Left lobe of liver (tissue), 2 donors: ENCODE data around the gene TIGD3. TPM values are rescaled to one million over a fixed set of nuclear protein-coding genes. Genes with fewer than 3 reads are reported as not detected.

Experiments used
- ATAC-seq: fragments of 200-7000 bp; cut with Tn5 transposase; one replicate; pipeline ENCODE4 v1.9.1; 2020; ENCODE audit warnings: mild to moderate bottlenecking, moderate library complexity
- DNase-seq: peaks from one replicate; pipeline ENCODE4 v3.0.0-alpha.2; 2020; ENCODE audit warnings: low spot score
- total RNA-seq: library from RNA; stranded (reverse); gene quantifications from one replicate; pipeline ENCODE4 v1.2.1, GENCODE V29; 2021
- donor health status: DM: no; HTN: no; CAD: no; lungs with moderate emphysema.
- donor health status: DM: no; HTN: yes; CAD: no.

TIGD3 gene
- total RNA-seq, 1 donor from 2014 or later = 0.43 TPM

DNA sequence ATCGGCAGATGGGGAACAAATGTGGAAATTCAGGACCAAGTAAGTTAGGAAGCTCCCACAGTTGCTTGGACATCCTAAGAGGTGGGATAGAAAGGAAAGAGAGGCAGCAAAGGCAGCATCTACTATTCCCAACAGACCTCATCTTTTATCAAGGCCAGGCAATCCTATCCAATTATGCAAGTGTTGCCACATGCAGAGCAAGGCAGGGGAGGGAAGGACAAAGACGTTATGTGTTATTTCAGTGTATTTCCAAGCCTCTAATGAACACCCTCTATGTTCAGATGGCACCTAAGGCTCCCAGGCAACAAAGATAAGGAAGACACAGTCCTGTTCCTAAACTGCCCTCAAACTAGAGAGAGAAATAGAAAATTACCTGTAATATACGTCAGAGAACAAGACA, 9.2 kb downstream of the TIGD3 start:
- no peak for ATAC-seq
- DNase-seq = no peak

DNA sequence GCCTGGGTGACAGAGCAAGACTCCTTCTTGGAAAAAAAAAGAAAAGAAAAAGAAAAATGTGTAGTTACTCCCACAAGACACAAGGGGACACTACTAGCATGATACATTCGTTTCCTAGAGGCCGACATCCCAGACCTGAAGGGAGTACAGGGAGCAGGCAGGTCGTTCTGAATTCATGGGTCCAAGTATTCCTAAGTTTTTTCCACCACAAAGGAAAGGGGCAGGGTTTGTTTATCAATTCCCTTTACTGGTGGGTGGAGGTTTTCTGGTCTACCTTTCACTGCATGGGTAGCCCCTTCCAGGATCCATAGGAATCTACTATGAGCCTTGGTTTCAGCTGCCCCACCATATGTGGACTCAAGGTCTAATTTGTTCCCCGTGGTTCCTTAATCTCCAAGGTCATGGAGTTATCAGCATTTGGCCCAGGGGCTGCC, 11.8 kb downstream of the TIGD3 start:
- peak; percentile 91 for ATAC-seq
- no peak for DNase-seq

DNA sequence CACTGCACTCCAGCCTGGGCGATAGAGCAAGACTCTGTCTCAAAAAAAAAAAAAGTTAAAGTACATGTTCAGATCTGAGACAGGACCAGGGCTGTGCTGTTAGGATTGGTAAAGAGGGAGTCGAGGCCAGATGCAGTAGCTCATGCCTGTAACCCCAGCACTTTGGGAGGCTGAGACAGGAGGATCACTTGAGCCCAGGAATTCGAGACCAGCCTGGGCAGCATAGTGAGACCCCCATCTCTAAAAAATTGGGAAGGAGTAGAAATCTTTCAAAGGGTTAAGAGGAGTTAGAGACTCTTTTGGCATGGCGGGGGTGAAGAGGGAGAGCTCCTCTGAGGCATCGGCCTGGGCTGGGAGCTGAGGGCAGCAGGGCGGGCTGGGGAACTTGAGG, 16.1 kb downstream of the TIGD3 start:
- DNase-seq (no peak), ATAC-seq (peak; percentile 3)

DNA sequence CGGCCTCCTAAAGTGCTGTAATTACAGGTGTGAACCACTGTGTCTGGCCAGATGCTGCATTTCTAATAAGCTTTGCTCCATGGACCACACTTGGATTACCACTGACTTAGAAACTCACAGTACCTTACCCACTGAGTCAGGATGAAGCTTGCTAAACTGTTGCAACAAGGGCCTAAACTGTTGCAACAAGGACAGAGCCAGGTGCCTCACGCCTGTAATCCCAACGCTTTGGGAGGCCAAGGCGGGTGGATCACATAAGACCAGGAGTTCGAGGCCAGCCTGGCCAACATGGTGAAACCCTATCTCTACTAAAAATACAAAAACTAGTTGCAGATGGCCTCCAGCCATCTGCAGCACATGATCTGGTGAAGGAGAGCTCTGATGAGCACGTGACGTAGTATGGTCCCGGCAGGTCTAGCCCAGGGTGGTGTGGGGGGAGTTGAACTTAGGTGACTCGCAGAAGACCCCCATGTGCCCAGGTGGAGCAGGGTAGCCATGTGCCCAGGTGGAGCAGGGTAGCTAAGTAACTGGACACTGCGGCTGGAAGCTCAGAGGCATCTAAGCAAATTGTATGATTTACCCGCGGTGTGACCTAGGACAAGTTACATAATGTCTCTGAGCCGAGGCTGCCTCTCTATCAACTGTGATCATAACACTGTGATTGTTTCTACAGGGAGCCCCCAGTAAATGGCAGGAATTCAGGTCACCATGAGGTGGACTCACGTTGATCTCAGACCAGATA, 19.5 kb downstream of the TIGD3 start:
- DNase-seq (no peak), ATAC-seq (no peak)

DNA sequence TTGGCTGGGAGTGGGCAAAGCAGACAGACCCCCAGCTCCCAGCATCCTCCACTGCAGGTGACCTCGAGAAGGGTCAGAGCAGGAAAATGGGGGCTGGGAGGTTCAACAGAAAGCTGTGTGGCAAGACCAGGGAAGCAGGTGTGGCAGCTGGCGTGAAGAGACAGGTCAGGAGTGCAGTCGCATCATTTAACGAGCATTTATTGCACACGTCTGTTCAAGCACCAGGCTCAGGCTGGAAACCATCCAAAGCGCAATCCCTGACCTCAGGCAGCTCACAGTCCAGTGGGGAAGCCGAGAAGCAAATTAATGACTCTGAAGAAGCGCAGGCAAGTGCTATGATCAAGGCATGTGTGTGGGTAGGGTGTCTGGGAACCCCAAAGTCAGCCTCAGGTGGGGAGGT, 20.5 kb downstream of the TIGD3 start:
- DNase-seq = no peak
- no peak for ATAC-seq

DNA sequence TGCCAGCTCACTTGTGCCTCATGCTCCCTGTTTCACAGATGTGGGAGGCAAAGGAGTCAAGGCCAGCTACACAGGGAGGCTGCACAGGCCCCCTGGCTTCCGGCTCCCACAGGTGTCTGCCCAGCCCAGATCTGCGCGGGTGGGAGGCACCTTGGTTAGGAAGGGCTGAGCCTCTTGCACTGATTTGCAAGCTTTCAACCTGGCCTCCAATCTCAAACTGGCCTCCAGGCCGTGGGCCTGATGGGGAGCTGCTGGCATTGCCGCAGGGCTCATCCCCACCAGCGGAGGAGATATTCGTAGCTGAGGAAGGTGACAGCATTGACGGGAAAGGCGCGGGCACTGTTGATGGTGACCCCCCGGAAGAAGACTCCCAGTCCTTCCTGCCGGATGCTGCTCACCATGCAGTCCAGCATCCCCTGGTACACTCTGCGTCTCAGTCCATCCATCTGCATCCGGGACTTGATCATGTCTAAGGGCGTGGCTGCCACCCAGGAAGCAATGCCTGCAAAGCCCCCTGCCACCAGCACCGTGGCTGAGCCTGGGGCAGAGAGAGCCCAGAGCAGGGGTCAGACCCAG, 21.7 kb downstream of the TIGD3 start:
- no peak for ATAC-seq
- DNase-seq = no peak

DNA sequence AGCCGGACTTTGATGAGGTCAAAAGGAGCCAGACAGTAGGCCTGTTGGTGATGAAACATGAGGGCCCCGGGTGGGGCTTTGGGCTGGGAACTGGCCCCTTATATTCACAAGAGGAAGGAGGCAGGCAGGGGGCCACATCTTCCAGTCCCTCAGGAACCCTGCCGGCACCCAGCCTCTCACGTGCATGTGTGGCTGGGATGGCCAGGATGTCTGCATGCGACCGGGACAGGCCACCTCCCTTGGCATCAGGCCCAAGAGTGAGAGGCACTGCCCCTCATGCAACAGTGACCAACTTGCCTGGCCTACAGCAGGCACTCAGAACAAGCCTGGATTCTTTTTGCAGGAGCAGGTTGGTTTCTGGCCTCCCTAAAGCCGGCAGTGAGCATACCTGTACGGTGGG, 22.5 kb downstream of the TIGD3 start:
- no peak for ATAC-seq
- no peak for DNase-seq

DNA sequence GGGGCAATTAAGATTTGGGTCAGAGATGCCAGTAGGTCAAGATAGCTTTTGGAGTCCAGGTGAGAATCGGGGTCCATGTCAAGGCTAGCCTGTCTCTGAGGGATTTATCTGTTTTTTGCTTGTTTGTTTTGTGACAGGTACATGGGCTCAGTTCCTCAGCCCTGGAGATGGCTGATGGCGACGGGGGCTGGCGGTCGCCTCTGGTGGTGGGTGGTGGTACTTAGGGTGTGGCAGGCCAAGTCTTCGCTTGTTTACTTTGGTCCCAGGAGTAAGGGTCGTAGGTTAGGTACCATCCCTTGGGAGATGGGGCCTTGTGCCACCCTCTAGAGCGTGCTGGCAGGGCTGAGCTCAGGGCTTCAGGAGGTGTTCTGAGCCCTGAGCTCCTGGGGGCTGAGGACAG, 23.2 kb downstream of the TIGD3 start:
- ATAC-seq (no peak), DNase-seq (no peak)

DNA sequence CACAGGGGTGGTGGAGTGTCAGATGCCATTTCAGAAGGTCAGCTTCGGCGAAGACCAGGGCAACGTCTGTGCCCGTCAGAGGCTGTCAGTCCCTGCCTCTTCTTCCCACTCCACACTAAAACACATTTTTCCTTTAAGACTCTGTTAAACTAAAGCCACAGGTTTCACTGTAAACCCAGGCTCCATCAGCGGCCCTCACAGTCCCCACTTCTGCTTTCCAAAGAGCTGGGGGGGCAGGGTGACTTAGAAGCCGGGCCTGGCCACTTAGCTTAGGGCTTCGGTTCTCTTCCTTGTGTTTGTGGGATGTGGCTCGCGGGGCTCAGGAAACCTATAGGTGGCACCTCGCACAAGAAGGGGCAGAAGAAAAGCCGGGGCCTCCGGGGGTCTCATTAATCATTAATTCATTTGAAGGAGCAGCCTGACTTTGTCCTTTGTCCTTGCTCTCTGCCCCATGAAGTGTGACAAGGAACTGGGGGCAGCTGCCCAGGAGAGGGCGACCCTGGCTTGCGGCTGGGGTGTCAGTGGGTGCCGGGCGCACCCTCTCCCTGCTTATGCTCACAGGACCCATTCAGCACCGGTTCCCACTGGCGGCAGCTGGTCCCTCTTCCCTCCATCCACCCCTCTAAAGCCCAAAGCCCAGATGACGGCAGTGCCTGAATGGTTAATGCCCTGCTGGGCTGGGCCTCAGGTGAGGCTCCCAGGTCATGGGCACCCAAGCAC, 23.8 kb downstream of the TIGD3 start:
- ATAC-seq = no peak
- DNase-seq = no peak

DNA sequence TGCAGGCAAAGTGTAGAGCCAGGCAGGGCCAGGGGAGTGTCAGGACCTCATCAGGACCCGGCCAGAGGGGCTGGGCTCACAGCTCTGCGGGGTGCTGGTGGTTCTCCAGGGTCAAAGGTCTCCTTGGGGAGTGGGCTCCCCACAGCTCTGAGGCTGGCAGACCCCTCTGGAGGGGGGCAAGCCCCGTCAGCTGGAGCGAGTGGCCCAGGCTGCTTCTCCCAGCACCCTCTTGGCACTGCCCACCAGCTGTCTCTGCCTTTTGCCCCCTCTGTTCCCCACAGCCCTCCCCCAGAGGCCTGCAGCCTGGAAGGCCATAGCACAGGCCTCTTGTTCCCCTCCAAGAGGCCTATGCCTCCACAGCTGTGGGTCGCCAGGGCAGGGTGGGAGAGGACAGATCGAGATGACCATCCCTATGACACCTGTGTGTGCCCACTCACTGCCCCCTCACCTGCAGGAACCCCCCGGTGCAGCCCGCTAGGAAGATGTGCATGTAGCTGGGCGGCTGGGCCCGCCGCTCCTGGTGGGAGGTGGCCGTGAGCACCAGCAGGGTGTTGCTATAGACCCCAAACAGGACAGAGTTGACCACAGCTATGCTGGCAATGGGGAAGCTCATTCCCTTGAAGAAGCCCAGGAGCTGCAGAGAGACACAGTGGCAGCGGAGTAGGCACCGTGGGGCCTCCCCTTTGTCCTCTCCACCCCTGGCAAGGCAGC, 24.5 kb downstream of the TIGD3 start:
- no peak for ATAC-seq
- no peak for DNase-seq

DNA sequence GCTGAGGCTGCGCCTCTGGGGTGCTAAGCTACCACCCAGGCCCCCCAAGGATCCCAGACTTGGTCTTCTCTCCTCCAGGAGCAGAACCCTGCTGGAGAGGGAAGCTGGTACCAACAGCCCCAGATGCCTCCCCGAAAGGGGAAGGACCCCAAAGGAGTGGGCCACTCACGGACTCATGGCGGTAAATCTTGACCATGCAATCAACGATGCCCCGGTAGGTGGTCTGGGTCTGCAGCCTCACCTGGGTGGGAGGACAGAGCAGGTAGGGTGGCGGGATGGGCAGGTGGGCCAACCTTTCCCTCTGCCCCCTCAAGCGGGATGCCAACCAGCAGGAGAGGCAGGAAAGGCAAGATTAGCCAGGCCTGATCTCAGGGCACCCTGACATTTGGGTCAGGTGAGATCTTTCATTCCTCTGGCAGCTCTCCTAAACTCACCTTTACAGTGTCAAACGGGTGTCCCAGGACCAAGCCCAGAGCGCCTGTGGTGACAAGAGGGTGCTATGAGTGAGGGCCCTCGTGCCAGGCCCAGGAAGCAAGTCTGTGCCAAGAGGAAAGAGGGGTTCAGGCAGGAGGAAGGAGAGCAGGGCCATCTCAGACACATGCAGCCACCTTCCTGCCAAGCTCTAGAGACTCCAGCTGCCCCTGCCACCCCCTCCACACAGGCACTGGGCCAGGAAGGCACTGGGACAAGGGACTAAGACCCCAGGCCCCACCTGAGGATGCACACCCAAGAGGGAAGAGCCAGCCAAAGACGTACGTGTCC, 25.3 kb downstream of the TIGD3 start:
- no peak for ATAC-seq
- no peak for DNase-seq

DNA sequence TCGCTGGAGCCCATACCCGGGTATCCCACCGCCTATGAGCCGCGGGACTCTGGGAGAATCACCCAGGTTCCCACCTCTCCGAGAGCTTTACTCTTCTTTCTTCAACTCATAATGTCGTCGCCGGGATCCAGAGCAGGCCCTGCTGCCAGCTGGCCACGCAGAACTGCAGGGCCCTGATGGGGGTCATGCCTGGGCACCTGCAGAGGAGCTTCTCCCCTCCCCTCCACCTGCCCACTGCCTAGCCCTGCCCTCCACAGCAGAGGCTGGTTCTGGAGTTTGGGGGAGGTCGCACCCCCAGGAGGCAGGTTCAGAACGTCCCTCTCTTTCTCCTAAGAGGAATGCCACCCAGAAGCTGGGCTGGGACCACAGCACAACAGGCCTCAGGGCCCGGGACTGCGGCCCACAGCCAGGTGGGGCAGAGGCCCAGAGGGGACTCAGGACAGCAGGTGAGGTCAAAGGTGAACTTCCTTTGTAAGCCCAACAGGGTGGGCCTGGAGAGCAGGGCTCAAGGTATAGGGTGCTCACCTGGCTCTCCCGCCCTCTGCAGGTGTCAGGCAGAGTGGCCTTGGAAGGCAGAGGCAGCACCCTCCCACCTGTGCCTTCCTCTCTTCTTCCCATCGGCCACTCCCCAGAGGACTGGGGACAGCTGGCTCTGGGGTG, 26.0 kb downstream of the TIGD3 start:
- DNase-seq = no peak
- ATAC-seq = no peak

DNA sequence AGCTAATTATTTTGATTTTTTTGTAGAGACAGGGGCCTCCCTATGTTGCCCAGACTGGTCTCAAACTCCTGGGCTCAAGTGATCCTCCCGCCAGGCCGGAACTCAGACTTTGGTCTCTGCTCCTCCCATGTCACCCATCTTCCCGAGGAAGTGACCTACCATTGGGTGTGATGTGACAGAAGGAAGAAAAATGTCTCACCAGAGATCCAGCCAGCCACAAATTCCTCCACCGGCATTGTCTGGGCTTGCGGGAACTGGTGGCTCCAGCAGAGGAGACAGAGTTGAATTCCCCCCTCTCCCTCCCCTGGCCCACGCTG, 27.1 kb downstream of the TIGD3 start:
- DNase-seq = no peak
- ATAC-seq = peak; percentile 39

DNA sequence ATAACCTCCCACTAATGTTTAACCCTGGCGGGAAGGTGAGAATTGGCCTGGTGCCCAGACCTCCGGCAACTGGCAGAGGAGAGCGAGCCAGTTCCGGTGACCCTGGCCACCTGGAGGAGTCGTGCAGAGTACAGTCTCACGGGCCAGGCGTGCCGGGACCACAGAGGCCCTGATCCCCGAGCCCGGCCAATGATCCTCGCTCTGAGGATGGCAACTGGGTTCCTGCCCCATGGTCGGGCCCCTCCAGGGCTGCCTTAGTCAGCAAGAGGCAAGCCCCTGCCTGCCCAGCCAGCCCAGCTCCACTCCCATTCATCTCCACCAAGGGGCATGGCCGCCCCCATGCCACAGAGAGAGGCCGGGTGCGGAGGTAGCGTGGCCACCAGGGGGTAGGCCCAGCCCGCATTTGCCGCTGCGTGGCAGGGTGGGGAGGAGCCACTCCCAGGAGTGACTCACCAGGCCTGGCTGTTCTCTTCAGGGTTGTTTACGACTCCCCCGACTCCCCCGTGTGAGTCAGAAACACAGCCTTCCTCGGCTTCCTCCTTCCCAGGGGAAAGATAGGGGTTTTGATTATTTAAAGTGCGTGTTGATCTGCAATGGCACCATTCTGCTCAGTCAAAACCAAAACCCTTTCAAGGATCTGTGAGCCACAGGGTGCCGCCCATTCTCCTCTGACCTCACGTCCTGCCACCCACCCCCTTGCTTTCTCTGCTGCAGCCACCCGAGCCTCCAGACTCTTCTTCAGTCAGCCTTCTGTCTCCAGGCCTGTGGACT, 27.7 kb downstream of the TIGD3 start, which contains the start of gene SLC25A45:
TSS of gene SLC25A45 (minus strand) at position 614 of the 771 bp plus-strand sequence. CDS start 695 bp downstream, outside the sequence.
- DNase-seq (peak; percentile 96), ATAC-seq (peak; percentile 73)

DNA sequence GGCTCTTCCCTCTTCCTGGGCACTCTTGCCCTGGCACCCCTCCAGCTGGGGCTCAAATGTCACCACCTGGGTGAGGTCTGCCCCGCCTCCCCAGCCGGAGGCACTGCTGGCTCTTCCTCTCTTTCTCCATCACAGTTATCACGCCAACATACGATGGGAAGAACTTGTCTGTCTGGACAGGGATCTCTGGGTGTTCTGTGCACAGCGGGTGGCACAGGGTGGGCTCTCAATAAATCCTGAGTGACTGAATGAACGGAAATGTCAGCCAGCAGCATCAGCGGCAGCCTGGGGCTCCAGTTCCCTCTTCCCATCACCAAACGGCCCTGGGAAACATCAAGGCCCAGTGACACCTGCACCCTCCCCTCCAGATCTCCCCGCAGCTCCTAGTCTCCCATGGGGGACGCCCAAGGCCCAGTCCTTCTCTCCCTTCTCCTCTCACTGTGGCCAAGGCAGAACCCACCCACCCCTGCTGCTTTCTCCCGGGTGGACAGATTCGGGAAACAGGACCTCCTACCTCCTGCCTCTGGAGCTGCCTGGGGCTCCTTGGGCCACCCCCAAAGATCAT, 28.3 kb downstream of the TIGD3 start:
- DNase-seq (peak; percentile 94), ATAC-seq (peak; percentile 68)

DNA sequence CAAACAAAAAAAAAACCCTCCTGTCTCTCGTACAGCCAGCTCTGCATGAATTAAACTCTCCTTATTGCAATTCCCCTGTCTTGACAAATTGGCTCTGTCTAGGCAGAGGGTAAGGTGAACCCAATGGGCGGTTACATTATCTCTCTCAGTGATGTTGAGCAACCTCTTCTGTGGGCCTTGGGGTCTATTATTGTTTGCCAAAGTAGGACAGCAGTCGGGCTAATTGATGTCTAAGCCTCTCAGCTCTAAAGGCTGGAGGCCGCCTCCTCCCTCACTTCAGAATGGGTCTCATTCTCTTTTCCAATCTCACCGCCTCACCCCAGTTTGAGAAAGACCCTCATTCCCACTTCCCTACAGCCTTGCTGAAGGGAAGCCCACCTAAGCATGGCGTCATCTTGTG, 29.2 kb downstream of the TIGD3 start:
- DNase-seq (no peak), ATAC-seq (no peak)

DNA sequence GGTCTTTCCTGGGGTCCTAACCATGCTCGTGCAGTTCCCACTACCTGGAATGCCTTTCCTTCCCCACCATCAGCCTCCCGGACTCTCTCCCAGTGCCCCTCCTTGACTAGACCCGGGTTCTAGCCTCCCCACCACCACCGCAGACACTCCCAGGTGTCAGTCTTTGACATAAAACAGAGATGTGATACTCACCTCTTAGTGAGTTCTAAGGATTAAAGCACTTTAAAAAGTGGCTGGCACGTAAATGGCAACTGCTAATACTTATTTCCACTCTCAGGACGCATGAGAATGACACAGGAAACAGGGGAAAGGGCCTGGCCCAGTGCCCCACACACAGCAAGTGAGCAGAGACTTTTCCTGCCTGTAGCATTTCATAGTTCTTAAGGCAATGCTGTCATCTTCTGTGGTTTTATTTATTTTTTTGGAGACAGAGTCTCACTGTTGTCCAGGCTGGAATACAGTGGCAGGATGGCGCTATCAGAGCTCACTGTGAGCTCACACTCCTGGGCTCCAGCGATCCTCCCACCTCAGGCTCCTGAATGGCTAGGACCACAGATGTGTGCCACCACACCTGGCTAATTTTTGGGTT, 29.8 kb downstream of the TIGD3 start:
- no peak for ATAC-seq
- DNase-seq = no peak

DNA sequence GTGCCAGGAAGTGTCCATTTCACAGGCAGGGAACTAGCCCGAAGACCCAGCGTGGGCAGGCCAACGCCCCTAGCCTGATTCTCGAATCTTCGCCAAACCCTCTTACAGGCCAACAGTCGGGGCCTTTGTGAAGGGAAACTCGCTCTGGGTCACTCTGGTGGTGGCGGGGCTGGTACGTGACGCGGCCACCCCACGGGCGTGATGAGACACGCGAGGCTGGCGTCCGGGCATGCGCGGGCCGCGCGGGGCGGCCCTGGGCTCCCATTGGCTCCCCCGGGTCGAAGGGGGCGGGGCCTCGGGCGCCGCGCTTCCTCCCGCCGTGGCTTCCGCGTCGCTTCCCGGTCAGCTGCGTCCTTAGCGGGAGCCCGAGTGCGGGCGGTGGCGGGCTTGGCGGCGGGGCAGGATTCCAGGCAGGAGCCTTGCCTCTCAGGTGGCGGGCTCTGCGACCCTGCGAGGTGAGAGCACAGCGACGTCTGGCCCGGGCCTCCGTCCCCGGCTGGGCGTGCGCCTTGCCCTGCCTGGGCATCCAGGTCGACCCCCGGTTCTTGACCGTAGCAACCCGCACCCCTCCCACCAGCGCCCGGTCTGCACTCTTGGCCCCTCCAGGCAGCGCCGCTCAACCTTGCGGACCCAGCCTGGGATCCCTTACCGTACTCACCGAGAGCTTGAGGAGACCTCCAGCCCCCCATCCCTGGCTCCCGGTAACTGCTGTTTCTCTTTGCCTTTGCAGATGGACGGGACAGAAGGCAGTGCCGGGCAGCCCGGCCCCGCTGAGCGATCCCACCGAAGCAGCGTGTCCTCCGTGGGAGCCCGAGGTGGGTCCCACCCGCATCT, 32.0 kb downstream of the TIGD3 start, which contains the start of gene FRMD8:
TSS of gene FRMD8 (plus strand) at position 331 of the 834 bp plus-strand sequence. CDS start at position 731, 400 bp downstream.
- peak; percentile 92 for DNase-seq
- peak; percentile 73 for ATAC-seq
